IPS-11a (cell line): ENCODE measurements around the gene DRC7.
"Not testable (repeated sequence)": the region's sequence is repeated elsewhere in the genome, so short reads cannot be mapped to it uniquely, and the experiment has no call there.

ENCODE experiments used
- H3K4me3 ChIP-seq: one replicate; pipeline ENCODE4 v1.5.1; 2013; ENCODE audit warnings: low read depth, low read length, control low read depth

DRC7 gene

DNA sequence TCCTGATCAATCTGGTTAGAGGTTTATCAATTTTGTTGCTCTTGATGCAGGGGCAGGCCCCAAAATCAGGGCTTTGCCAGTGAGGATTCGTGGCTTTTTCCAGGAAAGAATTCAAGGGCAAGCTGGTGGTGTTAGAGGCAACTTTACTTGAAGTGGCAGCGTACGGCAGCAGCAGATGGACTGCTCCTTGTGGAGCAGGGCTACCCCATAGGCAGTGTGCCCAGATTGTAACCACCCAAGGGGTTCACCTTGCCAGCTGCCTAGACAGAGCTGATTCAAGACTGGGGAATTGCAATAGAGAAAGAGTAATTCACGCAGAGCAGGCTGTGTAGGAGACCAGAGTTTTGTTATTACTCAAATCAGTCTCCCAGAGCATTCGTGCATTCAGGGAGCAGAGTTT lies 16.7 kb downstream of the DRC7 start:
- no peak overlapping the region for H3K4me3 ChIP-seq

DNA sequence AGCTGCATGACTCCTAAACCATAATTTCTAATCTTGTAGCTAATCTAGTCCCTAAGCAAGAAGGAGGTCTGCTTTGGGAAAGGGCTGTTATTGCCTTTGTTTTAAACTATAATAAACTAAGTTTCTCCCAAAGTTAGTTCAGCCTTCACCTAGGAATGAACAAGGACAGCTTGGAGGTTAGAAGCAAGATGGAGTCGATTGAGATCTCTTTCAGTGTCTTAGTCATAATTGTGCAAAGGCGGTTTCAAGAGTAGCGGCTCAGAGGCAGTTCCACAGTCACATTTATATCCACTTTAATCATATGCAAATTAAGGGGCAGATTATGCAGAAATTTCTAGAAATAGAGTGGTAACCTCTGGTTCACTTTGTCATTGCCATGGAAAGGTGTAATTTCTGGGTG lies 17.4 kb downstream of the DRC7 start:
- H3K4me3 ChIP-seq: no peak overlapping the region

DNA sequence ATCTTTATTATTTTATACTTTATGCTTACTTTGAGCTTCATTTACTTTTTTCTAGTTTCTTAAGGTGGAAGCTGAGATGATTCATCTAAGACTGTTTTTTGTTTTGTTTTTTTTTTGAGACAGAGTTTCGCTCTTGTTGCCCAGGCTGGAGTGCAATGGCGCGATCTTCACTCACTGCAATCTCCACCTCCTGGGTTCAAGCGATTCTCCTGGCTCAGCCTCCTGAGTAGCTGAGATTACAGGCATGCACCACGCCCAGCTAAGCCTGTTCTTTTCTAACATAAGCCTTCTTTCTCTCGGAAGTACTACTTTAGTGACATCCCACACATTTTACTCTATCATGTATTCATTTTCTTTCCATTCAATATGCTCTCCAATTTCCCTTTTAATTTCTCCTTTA lies 18.0 kb downstream of the DRC7 start:
- not testable (repeated sequence) for H3K4me3 ChIP-seq

DNA sequence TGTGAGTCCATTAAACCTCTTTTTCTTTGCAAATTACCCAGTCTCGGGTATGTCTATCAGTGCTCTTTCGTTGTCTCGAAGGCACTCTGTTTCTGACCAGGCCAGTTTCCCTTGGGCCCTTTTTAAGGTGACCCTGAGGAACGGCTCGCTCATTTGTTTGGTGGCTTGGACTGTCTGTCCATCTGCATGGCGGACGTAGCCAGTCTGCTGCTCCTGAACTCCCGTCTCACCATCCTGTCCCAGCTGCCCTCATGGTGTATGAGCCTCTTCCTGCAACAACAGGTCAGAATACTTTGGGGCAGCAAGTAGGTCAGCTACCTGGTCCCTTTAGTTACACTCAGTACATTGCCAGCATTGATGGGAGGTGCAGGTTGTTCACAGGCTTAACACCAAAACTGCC lies 19.0 kb downstream of the DRC7 start:
- no peak overlapping the region for H3K4me3 ChIP-seq

DNA sequence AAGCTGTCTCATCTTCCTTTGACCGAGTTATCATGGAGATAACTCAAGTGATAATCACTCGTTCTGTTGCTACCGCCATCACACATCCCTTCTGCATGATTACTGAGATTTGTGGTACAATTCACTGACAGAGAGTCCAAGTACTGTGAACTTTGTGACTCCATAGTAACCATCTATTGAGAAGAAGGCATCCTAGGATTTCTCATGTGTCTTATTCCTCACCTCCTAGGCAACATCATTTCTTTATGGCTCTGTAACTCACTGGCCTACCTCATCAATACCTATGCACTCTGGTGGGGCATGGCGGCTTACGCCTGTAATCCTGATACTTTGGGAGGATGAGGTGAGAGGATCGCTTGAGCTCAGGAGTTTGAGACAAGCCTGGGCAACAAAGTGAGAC lies 19.4 kb downstream of the DRC7 start:
- H3K4me3 ChIP-seq: no peak overlapping the region

DNA sequence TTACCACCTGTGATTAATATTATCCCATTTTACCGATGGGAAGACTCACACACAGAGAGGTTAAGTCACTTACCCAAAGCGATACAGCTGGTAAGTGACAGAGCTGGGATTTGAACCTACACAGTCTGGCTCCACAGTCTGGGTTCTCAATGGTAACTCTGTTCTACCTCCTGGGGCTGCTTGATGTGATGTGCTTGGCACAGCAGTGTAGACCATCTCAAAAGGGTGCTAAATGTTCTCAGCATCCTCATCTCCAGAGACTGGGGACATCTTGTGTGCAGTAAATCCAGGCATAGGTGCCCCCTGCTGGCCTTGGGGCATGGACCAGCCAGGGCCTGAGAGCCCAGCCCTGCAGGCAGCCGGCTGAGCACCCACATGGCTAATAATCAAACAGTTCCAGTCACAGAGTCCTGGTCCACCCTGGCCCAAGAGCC lies 25.6 kb downstream of the DRC7 start:
- no peak overlapping the region for H3K4me3 ChIP-seq

DNA sequence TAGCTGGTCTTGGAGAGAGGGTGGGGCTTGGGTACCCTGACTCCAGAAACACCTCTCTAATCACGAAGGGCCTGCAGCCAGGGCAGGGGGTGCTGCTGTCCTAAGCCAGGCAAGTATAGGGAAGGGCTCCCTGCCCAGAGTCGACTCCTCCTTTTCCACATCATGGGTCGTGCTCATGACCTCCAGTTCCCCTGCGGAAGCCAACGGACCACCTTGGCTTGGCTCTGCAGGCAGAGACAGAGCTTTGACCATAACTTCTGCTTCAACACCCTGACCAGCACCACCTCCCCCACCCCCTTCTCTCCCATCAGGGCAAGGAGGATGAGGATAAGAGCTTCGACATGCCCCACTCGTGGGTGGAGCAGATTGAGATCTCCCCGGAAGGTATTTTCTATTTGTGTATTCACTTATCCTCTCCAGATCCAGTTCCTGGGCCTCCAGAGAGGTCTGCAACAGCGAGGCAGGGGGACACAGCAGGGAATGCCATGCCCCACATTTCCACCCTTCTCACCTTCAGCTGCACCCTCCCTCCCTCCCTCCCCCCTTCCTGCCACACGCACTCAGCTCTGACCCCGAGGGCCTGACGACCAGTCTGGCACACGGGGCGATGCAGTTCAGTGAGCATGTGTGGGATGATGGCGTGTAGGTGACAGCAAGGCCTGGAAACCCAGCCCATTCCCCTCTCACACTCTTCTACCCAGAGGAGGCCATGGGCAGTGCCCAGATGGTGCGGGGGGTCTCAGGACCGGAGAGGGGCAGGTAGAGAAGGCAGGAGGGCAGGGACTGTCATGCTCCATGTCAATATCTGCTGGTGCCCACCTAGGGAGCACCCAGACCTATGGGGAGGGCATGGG lies 27.0 kb downstream of the DRC7 start:
- H3K4me3 ChIP-seq: no peak overlapping the region

DNA sequence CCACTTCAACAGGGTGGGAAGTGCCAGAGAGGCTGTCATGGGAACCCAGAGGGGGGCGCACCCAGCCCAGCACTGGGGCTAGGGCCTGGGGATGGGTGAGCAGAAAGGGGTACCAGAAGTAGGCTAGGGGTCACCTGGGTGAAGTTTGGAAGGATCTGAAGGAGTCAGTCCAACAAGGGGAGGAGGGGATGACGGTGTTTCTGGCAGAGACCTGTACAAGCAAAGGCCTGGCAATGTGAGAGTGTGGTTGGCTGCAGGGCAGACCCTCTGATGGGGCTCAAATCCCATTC lies 27.5 kb downstream of the DRC7 start:
- no peak overlapping the region for H3K4me3 ChIP-seq

DNA sequence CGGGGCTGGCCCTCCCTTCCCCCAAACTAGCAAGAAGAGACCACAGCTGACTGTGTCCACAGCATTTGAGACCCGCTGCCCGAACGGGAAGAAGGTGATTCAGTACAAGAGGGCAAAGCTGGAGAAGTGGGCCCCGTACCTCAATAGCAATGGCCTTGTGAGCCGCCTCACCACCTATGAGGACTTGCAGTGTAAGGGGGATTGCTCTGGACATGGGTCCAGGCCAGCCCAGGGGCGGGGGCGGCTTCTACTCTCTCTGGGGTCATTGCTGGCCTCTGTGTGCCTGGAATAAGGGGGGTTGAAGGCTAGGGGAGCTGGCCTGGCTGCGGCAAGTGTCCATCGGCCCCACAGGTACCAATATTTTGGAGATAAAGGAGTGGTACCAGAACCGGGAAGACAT lies 28.0 kb downstream of the DRC7 start:
- H3K4me3 ChIP-seq: no peak overlapping the region

DNA sequence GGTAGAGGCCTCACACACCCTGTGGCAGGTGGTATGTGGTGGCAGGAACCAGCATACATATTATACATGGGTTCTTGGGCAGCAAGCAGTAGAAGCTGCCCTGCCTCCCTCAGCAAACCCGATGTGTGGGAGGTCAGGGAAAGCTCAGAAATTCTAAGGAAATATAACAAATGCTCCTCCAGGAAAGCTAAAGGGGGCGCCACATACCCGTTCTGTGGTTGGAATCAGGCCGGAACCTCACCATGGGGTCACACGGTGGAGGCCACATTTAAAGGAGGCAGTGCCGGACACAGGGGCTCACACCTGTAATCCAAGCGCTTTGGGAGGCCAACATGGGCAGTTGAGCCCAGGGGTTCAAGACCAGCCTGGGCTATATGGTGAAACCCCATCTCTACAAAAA lies 28.6 kb downstream of the DRC7 start:
- no peak overlapping the region for H3K4me3 ChIP-seq

DNA sequence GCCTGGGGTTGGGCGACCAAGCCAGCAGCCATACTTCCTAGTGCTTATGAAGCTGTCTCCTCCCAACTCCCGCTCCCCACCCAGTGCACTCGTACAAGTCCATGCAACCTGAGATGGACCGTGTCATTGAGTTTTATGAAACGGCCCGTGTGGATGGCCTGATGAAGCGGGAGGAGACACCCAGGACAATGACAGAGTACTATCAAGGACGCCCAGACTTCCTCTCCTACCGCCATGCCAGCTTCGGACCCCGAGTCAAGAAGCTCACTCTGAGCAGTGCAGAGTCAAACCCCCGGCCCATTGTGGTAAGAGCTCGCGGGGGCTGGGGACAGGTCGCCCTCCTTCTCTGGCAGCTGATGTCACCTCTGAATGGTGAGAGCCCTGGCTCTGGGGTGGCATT lies 29.9 kb downstream of the DRC7 start:
- no peak overlapping the region for H3K4me3 ChIP-seq

DNA sequence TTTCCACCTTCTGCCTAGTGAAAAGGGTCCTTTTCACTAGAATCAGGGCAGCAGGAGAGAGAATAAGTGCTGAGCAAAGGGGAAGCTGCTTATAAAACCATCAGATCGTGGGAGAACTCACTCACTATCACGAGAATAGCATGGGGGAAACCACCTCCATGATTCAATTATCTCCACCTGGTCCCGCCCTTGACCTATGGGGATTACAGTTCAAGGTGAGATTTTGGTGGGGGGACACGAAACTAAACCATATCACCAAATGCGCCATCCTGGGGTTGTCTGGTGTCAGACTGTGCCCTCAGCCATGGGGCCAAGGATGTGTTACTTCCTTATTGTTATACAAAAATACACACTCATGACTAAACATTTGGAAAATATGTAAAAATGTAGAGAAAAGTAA lies 30.5 kb downstream of the DRC7 start:
- no peak overlapping the region for H3K4me3 ChIP-seq

DNA sequence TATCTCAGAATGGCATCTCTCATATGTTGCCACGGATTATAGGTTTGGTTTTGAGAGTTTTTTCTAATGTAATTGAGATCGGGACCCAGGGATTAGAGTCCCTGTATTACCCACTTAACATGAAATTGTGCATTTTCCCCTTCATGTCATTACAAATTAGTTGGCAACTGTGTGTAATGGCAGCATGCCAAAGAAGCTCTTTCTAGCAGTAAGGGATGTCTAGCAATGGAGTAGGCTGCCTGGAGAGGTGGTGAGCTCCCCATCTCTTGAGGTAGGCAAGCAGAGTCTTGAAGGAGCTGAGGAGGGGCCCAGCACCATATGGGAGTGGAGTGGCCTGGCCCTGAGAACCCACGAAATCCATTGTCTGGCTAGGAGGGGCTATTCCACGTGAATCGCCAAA lies 30.9 kb downstream of the DRC7 start:
- H3K4me3 ChIP-seq: no peak overlapping the region

DNA sequence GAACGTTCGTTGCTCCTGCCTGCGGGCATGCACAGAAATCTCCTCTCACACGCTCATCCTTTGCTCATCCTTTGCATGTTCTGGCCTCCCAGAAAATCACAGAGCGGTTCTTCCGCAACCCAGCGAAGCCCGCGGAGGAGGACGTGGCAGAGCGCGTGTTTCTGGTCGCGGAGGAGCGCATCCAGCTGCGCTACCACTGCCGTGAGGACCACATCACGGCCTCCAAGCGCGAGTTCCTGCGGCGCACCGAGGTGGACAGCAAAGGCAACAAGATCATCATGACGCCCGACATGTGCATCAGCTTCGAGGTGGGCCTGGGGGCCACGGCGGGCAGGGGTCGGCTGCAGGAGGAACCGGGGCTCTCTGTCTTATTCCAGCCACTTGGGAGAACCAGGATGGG lies 31.4 kb downstream of the DRC7 start:
- no peak overlapping the region for H3K4me3 ChIP-seq

DNA sequence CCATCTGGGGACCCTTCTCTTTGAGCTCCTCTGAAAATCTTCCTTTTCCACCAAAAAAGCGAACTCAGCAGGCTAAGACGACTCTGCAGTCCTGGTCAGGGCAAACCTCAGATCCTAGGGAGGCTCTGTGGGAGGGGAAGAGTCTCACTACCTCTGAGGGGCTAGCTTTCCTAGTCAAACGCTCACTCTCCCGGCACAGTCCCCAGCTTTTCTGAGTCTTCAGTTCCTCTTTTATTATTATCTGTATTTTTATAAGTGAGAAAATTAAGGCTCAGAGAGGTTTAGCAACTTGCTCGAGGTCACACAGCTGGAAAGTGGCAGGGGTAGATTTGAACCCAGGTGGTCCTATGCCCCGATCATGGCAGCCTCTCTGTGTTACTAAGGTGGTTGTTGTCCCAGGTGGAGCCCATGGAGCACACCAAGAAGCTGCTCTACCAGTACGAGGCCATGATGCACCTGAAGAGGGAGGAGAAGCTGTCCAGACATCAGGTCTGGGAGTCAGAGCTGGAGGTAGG lies 31.9 kb downstream of the DRC7 start:
- no peak overlapping the region for H3K4me3 ChIP-seq

DNA sequence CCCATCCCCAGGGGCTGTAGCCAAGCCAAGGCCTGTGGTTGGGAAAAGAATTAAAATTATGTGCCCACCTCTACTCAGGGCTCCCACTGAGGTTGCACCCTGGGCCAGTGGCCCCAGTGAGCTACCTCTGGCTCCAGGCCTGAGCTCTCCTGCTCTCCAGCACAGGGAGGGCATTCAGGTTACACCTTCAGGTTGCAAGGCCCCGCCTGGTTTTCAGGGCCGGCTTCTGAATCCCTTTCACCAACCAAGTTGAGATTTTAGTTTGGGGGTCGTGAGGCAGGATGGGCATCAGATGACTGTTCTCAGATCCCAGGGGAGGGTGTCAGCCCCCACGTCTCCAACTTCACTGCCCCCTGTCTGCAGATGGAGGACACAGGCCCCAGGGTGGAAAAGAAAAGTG lies 33.0 kb downstream of the DRC7 start:
- no peak overlapping the region for H3K4me3 ChIP-seq

DNA sequence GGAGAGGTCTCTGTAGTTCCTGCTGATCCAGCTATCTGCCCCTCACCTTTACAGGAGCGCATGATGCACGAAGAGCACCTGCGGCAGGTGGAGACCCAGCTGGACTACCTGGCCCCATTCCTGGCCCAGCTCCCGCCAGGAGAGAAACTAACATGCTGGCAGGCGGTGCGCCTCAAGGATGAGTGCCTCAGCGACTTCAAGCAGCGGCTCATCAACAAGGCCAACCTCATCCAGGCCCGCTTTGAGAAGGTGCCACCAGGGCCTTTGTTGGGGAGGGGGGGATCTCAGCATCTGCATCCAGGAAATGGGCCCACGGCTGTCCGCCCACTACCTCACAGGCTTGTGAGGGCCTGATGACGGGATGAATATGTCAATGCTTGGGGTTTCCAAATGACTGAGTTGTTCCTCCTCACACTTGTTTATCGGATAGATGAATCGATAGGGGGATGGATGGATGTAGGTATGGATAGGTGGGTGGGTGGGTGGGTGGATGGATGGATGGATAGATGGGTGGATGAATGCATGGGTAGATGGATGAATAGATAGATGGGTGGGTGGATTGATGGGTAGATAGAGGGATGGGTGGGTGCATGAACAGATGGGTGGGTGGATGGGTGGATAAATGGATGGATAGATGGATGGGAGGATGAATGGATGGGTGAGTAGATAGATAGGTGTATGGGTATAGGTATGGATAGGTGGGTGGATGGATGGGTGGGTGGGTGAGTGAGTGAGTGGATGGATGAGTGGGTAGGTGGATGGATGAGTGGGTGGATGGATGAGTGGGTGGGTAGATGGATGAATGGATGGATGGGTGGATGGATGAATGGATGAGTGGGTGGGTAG lies 34.0 kb downstream of the DRC7 start:
- no peak overlapping the region for H3K4me3 ChIP-seq

DNA sequence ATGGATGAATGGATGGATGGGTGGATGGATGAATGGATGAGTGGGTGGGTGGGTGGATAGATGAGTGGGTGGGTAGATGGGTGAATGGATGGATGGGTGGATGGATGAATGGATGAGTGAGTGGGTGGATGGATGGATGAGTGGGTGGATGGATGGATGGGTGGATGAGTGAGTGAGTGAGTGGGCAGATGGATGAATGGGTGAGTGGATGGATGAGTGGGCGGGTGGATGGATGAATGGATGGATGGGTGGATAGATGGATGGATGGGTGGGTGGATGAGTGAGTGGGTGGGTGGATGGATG lies 34.5 kb downstream of the DRC7 start:
- H3K4me3 ChIP-seq: no peak overlapping the region

DNA sequence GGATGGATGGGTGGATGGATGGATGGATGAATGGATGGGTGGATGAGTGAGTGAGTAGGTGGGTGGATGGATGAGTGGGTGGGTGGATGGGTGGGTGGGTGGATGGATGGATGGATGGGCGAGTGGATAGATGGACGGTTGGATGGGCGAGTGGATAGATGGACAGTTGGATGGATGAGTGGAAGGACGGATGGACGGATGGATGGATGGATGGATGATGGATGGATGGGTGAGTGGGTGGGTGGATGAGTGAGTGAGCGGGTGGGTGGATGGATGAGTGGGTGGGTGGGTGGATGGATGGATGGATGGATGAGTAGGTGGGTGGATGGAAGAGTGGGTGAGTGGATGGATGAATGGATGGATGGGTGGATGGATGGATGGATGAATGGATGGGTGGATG lies 35.2 kb downstream of the DRC7 start:
- not testable (repeated sequence) for H3K4me3 ChIP-seq

DNA sequence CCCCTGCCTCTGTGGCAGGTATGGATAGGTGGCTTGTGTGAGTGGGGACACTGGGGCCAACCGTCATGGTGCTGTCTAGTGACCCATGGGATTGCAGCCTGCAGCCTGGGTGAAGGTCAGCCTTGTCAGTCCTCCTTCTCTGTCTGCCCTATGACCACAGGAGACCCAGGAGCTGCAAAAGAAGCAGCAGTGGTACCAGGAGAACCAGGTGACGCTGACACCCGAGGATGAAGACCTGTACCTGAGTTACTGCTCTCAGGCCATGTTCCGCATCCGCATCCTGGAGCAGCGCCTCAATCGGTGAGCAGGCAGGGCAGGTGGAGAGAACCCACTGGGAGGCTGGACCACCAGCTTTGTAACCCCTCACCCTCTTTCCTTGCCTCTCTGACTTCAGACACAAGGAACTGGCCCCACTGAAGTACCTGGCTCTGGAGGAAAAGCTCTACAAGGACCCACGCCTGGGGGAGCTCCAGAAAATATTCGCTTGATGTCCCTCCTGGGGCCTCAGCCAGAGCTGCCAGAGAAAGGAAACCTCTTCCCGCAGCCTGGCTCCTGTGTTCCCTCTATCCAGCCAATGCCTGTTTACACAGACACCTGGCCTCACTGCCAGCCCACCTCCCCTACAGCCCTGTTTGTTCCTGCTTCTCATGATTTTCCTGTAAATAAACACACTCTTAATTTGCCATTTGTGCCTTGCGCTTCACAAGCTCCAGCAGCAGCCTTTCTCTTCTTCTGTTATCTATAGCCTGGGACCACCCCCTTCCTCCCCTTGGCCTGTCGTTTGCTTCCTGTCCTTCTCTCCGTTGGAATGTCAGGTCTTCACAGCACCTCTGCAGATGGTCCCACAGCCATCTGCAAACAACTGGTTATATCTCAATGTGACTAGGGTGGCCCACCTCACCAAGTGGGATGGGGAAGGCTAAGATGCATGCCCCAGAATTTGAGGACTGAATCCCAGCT lies 36.4 kb downstream of the DRC7 start:
- no peak overlapping the region for H3K4me3 ChIP-seq

DNA sequence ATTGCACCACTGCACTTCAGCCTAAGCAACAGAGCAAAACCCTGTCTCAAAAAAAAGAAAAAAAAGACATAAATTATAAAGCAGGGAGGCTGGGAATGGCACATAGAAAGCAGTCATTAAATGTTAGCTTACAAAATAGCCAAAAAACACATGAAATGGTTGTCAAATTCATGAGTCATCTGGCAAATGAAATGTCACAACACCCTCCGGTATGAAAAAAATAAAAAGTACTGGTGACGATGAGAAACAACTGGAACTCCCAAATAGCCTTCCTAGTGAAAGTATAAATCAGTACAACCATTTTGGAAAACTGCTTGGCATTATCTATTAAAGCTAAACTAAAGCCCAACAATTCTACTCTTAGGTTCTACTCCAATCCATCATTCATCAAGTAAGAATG lies 37.4 kb downstream of the DRC7 start:
- H3K4me3 ChIP-seq: no peak overlapping the region
